ENCODE data around the gene PRKAA1.

GRCh38 chr5:40798801-40799210 is 632 bp upstream of the PRKAA1 start:
- TF ChIP-seq CTCF (IDR thresholded peaks at IDR 0.05; ENCODE audit: insufficient read depth, low read length), result no peak
- TF ChIP-seq, protein P1, sequence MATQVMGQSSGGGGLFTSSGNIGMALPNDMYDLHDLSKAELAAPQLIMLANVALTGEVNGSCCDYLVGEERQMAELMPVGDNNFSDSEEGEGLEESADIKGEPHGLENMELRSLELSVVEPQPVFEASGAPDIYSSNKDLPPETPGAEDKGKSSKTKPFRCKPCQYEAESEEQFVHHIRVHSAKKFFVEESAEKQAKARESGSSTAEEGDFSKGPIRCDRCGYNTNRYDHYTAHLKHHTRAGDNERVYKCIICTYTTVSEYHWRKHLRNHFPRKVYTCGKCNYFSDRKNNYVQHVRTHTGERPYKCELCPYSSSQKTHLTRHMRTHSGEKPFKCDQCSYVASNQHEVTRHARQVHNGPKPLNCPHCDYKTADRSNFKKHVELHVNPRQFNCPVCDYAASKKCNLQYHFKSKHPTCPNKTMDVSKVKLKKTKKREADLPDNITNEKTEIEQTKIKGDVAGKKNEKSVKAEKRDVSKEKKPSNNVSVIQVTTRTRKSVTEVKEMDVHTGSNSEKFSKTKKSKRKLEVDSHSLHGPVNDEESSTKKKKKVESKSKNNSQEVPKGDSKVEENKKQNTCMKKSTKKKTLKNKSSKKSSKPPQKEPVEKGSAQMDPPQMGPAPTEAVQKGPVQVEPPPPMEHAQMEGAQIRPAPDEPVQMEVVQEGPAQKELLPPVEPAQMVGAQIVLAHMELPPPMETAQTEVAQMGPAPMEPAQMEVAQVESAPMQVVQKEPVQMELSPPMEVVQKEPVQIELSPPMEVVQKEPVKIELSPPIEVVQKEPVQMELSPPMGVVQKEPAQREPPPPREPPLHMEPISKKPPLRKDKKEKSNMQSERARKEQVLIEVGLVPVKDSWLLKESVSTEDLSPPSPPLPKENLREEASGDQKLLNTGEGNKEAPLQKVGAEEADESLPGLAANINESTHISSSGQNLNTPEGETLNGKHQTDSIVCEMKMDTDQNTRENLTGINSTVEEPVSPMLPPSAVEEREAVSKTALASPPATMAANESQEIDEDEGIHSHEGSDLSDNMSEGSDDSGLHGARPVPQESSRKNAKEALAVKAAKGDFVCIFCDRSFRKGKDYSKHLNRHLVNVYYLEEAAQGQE (IDR thresholded peaks at IDR 0.05; ENCODE audit: insufficient replicate concordance, low read depth), result no peak
- TF ChIP-seq GABPA (IDR thresholded peaks at IDR 0.05; ENCODE audit: low read depth), result no peak
